SJSA1 (cell line): ENCODE data around the gene FHIT. TPM values are rescaled to one million over a fixed set of nuclear protein-coding genes. Genes with fewer than 3 reads are reported as not detected.

ENCODE experiments used
- DNase-seq, 2 experiments: peaks; one replicate each; pipeline ENCODE4 v3.0.0-alpha.2; 2015 to 2020; ENCODE audit warnings: low spot score in 2 of 2, low read depth in 1 of 2
- H3K27ac ChIP-seq: fragments of 250-450 bp; sonication (Bioruptor Pico); 2 replicates; pipeline ENCODE4 v1.5.1; 2020; ENCODE audit warnings: mild to moderate bottlenecking, moderate library complexity
- H3K27me3 ChIP-seq: fragments of 250-450 bp; sonication (Bioruptor Pico); replicated peaks from 2 replicates; pipeline ENCODE4 v1.5.1; 2020; ENCODE audit warnings: mild to moderate bottlenecking, moderate library complexity
- H3K36me3 ChIP-seq: fragments of 250-450 bp; sonication (Bioruptor Pico); 2 replicates; pipeline ENCODE4 v1.5.1; 2020; ENCODE audit warnings: mild to moderate bottlenecking
- H3K4me1 ChIP-seq: fragments of 250-450 bp; sonication (Bioruptor Pico); replicated peaks from 2 replicates; pipeline ENCODE4 v1.6.1; 2021; ENCODE audit warnings: mild to moderate bottlenecking
- H3K4me3 ChIP-seq: fragments of 250-450 bp; sonication (Bioruptor Pico); 2 replicates; pipeline ENCODE4 v1.5.1; 2020; ENCODE audit warnings: mild to moderate bottlenecking
- H3K9me3 ChIP-seq: fragments of 250-450 bp; sonication (Bioruptor Pico); replicated peaks from 2 replicates; pipeline ENCODE4 v1.5.1; 2020; ENCODE audit warnings: mild to moderate bottlenecking
- total RNA-seq: library from RNA; depleted of rRNA; stranded (reverse); fragments of >200 nt; shearing (Covaris generic); gene quantifications from 2 replicates; pipeline ENCODE4 v1.2.3, GENCODE V29; 2014

Gene FHIT
- total RNA-seq, 1 experiment from 2014 or later = not detected

DNA sequence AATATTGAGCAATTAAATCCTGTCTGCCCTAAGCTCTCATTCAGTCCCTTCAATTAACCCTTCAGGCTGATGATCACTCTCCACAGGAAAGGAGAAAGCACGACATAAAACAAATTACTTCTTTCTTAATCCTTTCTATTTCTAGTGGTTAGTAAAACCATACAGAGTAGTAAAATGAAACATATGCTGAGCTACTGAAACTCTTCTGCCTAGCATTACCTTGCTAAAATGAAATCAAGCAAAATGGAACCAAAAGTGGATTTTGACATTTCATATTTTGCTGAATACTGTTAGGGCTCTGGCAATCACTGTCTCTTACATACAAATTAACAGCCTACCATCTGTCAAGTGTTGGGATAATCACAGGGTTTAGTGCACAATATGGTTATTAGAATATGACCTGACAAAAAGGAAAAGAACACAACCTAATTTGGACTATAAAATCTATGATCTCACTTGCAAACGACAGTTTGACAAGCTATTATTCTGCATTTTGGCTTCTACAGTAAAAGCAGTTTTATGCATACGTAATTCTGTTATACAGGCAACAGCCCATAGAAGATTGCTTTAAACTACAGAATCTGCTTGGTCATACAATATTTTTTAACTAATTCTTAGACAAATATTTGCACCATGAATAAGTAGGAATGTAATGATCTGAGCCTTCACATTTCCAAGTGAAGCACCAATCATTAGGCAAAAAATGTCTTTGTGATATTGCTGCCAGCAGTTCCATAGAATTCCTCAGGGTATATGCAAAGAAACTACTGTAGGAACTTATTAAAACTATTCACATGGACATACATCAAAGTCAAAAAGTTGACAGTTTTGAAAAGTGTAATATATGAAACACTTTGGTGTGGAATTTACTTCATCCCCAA, 105.0 kb downstream of the FHIT start:
- DNase-seq = no peak
- no peaks in the 10 kb centered on the region for H3K9me3 ChIP-seq
- H3K27me3 ChIP-seq = no peaks in the 10 kb centered on the region
- H3K4me1 ChIP-seq = no peaks in the 10 kb centered on the region
- no peak overlapping the region for H3K27ac ChIP-seq
- H3K4me3 ChIP-seq = no peak overlapping the region
- H3K36me3 ChIP-seq = no peaks in the 10 kb centered on the region

DNA sequence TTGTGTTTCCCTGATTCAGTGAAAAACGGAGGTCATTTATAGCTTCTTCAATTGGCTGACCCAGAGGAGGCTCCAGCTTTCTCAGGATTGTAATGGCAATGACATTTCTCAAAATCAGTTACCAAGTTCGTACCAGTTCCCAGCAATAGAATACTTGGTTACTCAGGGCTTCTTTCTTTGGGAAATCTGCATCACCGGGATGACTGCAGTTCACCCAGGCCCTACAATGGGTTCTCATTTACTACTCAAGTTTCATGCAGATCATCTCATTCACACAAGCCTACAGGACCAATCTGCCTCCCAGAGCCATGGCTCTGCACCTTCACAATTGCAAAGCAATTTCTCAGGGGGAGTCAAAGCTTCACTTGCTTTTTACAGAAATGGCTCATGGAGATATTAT, 109.6 kb downstream of the FHIT start:
- H3K36me3 ChIP-seq = no peaks in the 10 kb centered on the region
- DNase-seq = no peak
- H3K9me3 ChIP-seq = no peaks in the 10 kb centered on the region
- no peaks in the 10 kb centered on the region for H3K27me3 ChIP-seq
- no peaks in the 10 kb centered on the region for H3K4me1 ChIP-seq
- H3K27ac ChIP-seq = no peak overlapping the region
- no peak overlapping the region for H3K4me3 ChIP-seq

DNA sequence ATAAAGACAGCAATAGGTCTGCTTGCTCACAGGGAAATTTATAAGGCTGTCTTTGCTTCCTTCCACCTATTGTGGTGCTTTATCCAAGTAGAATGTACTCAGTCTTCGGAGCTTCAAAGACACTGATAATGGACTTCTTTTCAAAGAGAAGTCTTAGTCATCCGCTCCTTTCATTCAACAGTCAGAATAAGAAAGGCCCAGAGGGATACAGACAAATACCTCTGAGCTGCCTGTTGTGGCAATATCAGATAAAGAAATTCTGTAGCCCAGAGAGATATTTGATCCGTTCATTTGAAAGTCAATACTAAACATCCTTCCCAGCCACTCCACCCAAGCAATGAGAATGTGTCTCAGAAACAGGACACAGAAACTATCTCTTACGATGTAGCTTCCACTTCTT, 110.0 kb downstream of the FHIT start:
- H3K27me3 ChIP-seq = no peaks in the 10 kb centered on the region
- no peaks in the 10 kb centered on the region for H3K9me3 ChIP-seq
- no peaks in the 10 kb centered on the region for H3K36me3 ChIP-seq
- no peak for DNase-seq
- no peak overlapping the region for H3K27ac ChIP-seq
- no peaks in the 10 kb centered on the region for H3K4me1 ChIP-seq
- no peak overlapping the region for H3K4me3 ChIP-seq

DNA sequence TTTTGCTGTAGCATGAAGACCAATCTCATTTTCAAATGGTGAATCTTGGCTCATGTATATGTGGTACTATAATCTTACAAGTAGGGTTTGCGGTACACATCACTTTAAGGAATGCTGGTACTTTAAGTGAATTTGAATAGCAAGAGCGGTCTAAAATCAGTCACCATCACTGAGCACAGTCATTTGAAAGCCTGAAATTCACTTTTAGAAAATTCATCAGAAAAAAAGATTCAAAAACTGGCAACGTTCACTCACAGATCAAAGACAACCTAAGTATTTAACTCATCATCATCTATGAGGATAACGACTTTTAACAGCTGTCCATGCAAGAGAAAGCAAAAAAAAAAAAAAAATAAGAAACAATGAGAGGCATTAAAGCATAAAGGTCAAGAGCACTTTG, 111.6 kb downstream of the FHIT start:
- no peak for DNase-seq
- Histone ChIP-seq H3K36me3 (no peaks in the 10 kb centered on the region), H3K27ac (no peak overlapping the region), H3K4me1 (no peaks in the 10 kb centered on the region), H3K27me3 (no peaks in the 10 kb centered on the region), H3K4me3 (no peak overlapping the region), H3K9me3 (no peaks in the 10 kb centered on the region)

DNA sequence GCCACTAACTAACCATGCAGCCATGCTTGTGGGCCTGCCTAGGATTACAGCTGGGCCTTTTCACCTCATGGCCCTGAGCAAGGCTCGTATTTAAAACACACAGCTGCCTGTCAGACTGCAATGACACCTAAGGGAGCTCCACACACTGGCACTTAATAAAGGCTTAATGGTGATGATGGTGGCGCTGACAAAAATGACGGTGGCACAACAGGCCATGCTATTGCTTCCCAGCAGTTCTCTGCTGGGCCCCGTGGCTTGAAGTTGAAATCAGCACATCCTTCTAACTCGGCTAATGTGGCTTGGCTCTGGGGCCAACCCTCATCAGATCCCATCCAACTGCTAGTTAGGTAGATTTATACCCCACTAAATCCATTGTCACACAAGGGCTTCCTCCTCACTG, 112.9 kb downstream of the FHIT start:
- Histone ChIP-seq H3K4me1 (no peaks in the 10 kb centered on the region), H3K4me3 (no peak overlapping the region), H3K27me3 (no peaks in the 10 kb centered on the region), H3K27ac (no peak overlapping the region), H3K9me3 (no peaks in the 10 kb centered on the region), H3K36me3 (no peaks in the 10 kb centered on the region)
- DNase-seq = no peak

DNA sequence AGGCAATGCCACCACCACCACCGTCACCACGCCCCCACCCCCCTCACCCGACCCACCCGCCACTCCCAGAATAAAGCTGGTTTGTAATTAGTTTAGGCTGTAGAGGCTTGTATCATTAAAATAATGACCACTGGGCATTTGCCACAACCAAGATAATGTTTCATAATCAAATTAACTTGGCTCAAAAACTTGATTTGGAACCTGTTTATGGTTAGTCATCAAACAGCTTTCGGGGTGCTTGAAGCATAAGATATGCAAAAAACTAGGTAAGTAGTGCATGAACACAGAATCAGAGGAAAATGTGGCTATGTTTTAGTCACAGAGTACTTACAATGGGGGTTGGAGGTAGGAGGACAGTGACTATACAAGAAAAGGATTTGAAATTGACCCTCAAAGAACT, 115.1 kb downstream of the FHIT start:
- Histone ChIP-seq H3K36me3 (no peaks in the 10 kb centered on the region), H3K9me3 (no peaks in the 10 kb centered on the region), H3K27me3 (no peaks in the 10 kb centered on the region), H3K4me3 (no peak overlapping the region), H3K27ac (no peak overlapping the region), H3K4me1 (no peaks in the 10 kb centered on the region)
- no peak for DNase-seq

DNA sequence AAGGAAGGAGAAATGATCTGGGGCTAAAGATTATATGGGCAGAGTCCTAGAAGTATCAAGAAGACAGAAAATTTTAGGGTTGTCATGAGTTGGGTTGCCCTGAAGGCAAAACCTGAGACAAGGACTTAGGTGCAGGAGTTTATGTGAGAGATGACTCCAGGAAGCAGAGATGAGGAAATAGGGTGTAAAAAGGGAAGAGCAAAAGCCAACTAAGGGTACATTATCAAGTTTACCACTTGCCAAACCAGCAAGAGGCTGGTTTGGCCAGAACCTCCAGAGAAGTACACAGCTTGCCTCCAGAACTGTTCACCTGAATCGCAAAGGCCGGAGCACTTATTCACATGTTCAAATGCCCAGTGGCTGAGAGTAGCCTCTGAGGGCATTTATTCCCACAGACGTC, 116.7 kb downstream of the FHIT start:
- H3K4me3 ChIP-seq = no peak overlapping the region
- no peaks in the 10 kb centered on the region for H3K27me3 ChIP-seq
- no peaks in the 10 kb centered on the region for H3K36me3 ChIP-seq
- no peaks in the 10 kb centered on the region for H3K4me1 ChIP-seq
- no peaks in the 10 kb centered on the region for H3K9me3 ChIP-seq
- no peak for DNase-seq
- H3K27ac ChIP-seq = no peak overlapping the region

DNA sequence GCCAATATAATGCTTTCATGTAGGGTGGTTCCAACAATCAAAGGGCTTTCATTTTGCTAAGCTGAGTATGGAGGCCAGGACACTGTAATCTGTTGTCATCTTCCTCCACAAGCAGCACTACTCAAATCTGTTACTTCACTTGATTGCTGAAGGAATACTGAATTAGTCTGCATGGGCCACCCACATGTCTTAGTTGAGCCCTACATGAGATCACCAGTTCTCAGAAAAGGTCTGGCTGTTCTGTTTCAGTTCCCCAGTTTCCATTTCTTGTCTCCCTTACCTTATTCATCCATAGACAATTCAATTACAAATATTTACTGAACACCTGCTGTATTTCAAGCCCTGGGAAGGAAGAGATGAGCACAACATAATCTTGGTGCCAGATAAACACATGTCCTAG, 119.2 kb downstream of the FHIT start:
- H3K4me1 ChIP-seq = no peaks in the 10 kb centered on the region
- H3K36me3 ChIP-seq = no peaks in the 10 kb centered on the region
- no peak for DNase-seq
- no peaks in the 10 kb centered on the region for H3K9me3 ChIP-seq
- H3K4me3 ChIP-seq = no peak overlapping the region
- H3K27ac ChIP-seq = no peak overlapping the region
- H3K27me3 ChIP-seq = no peaks in the 10 kb centered on the region

DNA sequence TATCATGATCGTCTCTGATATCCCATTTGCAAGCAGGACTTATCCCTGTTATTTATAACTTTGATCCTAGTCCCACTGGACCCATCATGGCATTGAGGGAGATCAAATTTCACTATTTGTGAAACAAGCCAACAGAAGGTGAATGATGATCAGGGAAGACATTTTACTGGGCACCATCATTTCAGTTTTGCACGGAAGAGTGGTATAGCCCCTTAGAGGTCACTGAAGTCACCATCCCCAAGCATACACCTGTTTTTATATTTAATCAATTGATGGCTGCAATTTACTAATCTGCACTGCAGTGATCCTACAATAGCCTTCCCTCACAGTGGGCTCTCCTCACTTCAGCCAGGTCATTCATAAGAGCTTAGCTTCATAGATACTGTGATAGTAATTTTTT, 132.4 kb downstream of the FHIT start:
- Histone ChIP-seq H3K36me3 (no peaks in the 10 kb centered on the region), H3K27me3 (no peaks in the 10 kb centered on the region), H3K27ac (no peak overlapping the region), H3K4me1 (no peaks in the 10 kb centered on the region), H3K4me3 (no peak overlapping the region), H3K9me3 (no peaks in the 10 kb centered on the region)
- no peak for DNase-seq

DNA sequence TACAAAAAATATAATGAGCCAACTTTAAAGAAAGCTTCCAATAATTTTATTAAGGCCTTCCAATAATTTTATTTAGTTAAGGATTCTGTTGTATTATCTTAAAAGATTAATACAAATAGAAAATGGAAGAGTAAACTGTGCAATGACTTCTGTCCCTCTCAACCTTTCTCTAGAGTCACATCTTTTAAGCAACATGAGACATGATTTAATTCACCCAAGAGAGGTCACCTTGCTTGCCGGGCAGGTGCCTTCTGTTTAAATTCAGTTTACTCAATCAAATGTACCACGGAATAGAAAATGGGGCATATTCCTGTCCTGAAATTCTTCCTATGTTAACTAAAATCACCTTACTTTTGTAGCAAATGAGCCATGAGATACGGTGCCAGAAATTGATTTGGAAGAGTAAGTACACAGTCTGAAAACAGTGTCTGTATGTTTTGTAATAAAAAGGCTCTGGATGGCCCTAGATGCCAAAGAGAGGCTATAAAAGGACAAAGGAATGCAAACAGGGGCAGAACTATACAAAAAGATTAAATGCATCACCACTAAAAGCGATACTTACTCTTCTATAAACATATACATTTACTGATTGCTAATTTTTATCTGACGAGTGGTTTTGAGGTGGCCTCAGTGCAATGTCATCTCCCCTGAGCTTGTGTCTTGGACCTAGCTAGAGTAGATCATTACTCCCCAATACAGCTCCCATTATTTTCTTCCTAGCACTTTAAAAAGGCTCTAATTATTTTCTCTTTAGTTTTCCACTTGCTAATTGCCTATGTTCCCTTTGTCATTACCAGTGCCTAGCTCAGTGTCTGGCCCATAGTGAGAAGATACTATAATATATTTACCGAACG, 134.0 kb downstream of the FHIT start:
- H3K27me3 ChIP-seq = no peaks in the 10 kb centered on the region
- no peak overlapping the region for H3K27ac ChIP-seq
- H3K4me1 ChIP-seq = no peaks in the 10 kb centered on the region
- H3K36me3 ChIP-seq = no peaks in the 10 kb centered on the region
- no peaks in the 10 kb centered on the region for H3K9me3 ChIP-seq
- DNase-seq = no peak
- H3K4me3 ChIP-seq = no peak overlapping the region

DNA sequence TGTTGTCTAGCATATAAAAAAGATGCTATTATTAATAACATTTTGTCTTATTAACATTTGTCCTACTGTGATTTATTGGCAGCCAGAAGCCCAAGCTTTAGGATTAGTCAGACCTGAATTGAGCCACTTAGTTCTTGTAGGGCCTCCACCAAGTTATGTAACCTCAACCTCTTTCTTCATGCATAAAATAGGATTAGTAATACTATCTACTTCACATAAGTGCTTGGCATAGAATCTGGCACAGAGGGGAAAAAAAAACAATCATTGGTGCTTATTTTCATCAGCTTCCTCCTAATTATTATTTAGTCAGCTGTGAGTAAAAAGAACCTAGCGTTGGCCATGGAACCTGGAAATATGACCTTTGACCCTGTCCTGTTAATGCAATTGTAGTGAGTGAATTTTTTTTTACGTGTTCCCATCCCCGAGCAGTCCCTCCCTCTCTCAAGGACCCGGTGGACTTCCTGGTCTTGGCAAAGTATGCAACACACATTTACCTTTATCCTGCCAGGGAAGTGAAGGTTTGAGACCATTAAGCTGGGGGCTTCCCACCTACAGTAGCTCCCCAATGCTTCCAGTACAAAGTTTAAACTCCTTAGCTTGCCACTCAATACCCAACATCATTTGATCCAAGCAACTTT, 136.8 kb downstream of the FHIT start:
- no peaks in the 10 kb centered on the region for H3K27me3 ChIP-seq
- H3K4me1 ChIP-seq = no peaks in the 10 kb centered on the region
- no peaks in the 10 kb centered on the region for H3K36me3 ChIP-seq
- H3K4me3 ChIP-seq = no peak overlapping the region
- no peak overlapping the region for H3K27ac ChIP-seq
- DNase-seq = no peak
- H3K9me3 ChIP-seq = no peaks in the 10 kb centered on the region

DNA sequence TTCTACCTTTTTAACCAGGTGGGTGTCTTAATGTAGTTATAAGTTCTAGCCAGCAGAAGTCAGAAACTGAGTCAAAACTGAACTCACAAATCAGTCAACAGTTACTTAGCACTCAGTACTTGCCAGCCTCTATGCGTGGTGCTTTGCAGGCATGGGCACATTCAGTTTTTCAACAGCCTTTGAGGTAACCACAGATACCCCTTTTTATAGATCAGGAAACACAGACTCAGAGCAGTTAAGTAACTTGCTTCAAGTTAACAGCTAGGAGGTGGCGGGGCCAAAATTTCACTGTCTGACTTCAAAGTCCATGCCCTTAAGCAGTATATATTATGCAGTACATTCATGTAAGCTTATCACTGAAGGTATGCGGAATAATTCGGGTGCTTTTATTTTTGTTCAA, 139.4 kb downstream of the FHIT start:
- Histone ChIP-seq H3K27ac (no peak overlapping the region), H3K4me3 (no peak overlapping the region)
- no peak for DNase-seq

DNA sequence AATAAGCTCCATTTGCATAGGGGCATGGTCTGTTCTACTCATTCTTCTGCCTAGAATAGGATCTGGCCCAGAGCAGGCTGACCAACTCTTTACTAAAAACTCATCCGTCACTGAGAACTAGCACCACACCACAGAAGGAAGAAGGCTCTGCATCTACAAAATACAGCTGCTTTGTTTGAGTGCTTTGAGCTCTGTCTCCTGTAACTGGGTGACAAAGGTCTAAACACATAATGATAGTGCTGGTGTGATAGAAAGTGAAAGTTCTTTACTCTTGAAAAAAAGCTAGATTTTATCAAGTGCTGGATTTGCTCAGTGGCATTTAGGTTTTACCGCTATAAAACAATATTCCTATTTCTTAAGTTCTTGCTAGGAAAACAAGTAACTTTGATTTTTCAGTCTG, 140.7 kb downstream of the FHIT start:
- Histone ChIP-seq H3K4me3 (no peak overlapping the region), H3K27me3 (no peaks in the 10 kb centered on the region), H3K4me1 (no peaks in the 10 kb centered on the region), H3K9me3 (no peaks in the 10 kb centered on the region), H3K36me3 (no peaks in the 10 kb centered on the region), H3K27ac (no peak overlapping the region)
- no peak for DNase-seq

More for the DNA sequence above, 139.4 kb downstream of the FHIT start:
- Histone ChIP-seq H3K4me1 (no peaks in the 10 kb centered on the region), H3K9me3 (no peaks in the 10 kb centered on the region), H3K27me3 (no peaks in the 10 kb centered on the region), H3K36me3 (no peaks in the 10 kb centered on the region)
